ENCODE results near the gene RASL10B.

GRCh38 chr17:35790841-35791240, 59.4 kb downstream of the RASL10B start:
- TF ChIP-seq POLR2A (IDR thresholded peaks at IDR 0.05; ENCODE audit: low read length) (no peak), GATA1 (IDR thresholded peaks at IDR 0.05; ENCODE audit: low read depth, low read length) (no peak)

Measured in erythroblast (primary cell).